HepG2 (cell line): ENCODE results near the gene OR2S2. TPM values are rescaled to one million over a fixed set of nuclear protein-coding genes. Genes with fewer than 3 reads are reported as not detected.

Experiments used
- ATAC-seq: fragments of 200-7000 bp; cut with Tn5 transposase; 3 replicates; pipeline ENCODE4 v1.9.1; 2020; ENCODE audit warnings: mild to moderate bottlenecking, moderate library complexity
- BruUV-seq: library from RNA; stranded (reverse); fragments of 400-500 nt; replicated peaks from 2 replicates; lab custom pipeline; 2021; lab: Mats Ljungman, UMichigan
- CTCF ChIA-PET: fragments of 300-600 bp; formaldehyde crosslinking; extraction: SDS; loops from one replicate; lab custom pipeline; 2021; ENCODE audit warnings: low total read pairs, inconsistent platforms, low intra/inter-chr PET ratio; lab: Yijun Ruan, JAX
- POLR2A ChIA-PET: fragments of 350-600 bp; sonication (Branson Sonifier 250); formaldehyde crosslinking; loops from one replicate; lab custom pipeline; 2020; ENCODE audit warnings: antibody characterized with exemption, inconsistent platforms; lab: Yijun Ruan, JAX
- DNase-seq: peaks from one replicate; pipeline ENCODE4 v3.0.0-alpha.2; 2015; ENCODE audit warnings: low spot score
- FAIRE-seq: peaks from 3 replicates; lab custom pipeline; 2011; peaks lifted over from hg19 to GRCh38; lab: Jason Lieb, UNC
- H2AFZ ChIP-seq: one replicate; pipeline ENCODE4 v1.6.1; 2011; ENCODE audit warnings: low read length, inconsistent platforms
- H3K27ac ChIP-seq: fragments of 300-600 bp; 3 replicates; pipeline ENCODE4 v1.8.0; 2011; ENCODE audit warnings: mixed run types, mild to moderate bottlenecking, mixed read lengths, low read length, inconsistent platforms; ENCODE audit not compliant: insufficient read depth; ENCODE audit errors: extremely low read length
- H3K27me3 ChIP-seq, 2 experiments: fragments of 200-600 bp in 1 of 2; 2 replicates in 1 of 2; 3 replicates in 1 of 2; pipeline versions ENCODE4 v1.6.0 to v1.8.0; 2011; ENCODE audit warnings: low read length in 2 of 2, mild to moderate bottlenecking in 2 of 2, moderate library complexity in 2 of 2, inconsistent platforms in 1 of 2; ENCODE audit not compliant: insufficient read depth in 2 of 2, control insufficient read depth in 1 of 2
- H3K36me3 ChIP-seq, 2 experiments: fragments of 200-600 bp in 1 of 2; replicated peaks in 1 of 2; 2 replicates in 1 of 2; 3 replicates in 1 of 2; pipeline versions ENCODE4 v1.5.1 to v1.8.0; 2011; ENCODE audit warnings: low read length in 2 of 2, inconsistent platforms in 1 of 2; ENCODE audit not compliant: insufficient read depth in 2 of 2, control insufficient read depth in 1 of 2
- H3K4me1 ChIP-seq: 2 replicates; pipeline ENCODE4 v1.5.1; 2012; ENCODE audit warnings: low read length, inconsistent platforms; ENCODE audit not compliant: insufficient read depth
- H3K4me2 ChIP-seq: 2 replicates; pipeline ENCODE4 v1.6.0; 2011; ENCODE audit warnings: low read depth, low read length, inconsistent platforms
- H3K4me3 ChIP-seq, 3 experiments: fragments of 200-600 bp in 1 of 3; sonication (generic), shearing (Covaris generic) in 1 of 3; replicated peaks in 1 of 3; 2 replicates each; pipeline ENCODE4 v1.5.1; 2011 to 2016; ENCODE audit warnings: low read length in 3 of 3, inconsistent platforms in 2 of 3, low read depth in 2 of 3, mild to moderate bottlenecking in 2 of 3, control low read depth in 1 of 3, mixed read lengths in 1 of 3; ENCODE audit not compliant: insufficient read depth in 1 of 3
- H3K79me2 ChIP-seq: one replicate; pipeline ENCODE4 v1.6.1; 2011; ENCODE audit warnings: low read length, inconsistent platforms; ENCODE audit not compliant: insufficient read depth
- H3K9ac ChIP-seq: 2 replicates; pipeline ENCODE4 v1.6.0; 2011; ENCODE audit warnings: mild to moderate bottlenecking, low read depth, low read length, inconsistent platforms; ENCODE audit not compliant: insufficient read depth
- H3K9me3 ChIP-seq: 2 replicates; pipeline ENCODE4 v1.5.1; 2012; ENCODE audit warnings: mild to moderate bottlenecking, low read length
- H4K20me1 ChIP-seq: 2 replicates; pipeline ENCODE4 v1.6.0; 2011; ENCODE audit warnings: inconsistent platforms, mild to moderate bottlenecking, low read length, moderate library complexity; ENCODE audit not compliant: insufficient read depth
- EED ChIP-seq: sonication (generic); formaldehyde crosslinking; IDR thresholded peaks from 2 replicates; pipeline ENCODE4 v1.5.0; 2020; ENCODE audit warnings: mild to moderate bottlenecking, missing genetic modification reagents
- HNRNPK ChIP-seq: fragments of 200-400 bp; formaldehyde crosslinking; IDR thresholded peaks from 2 replicates; pipeline ENCODE4 v1.6.1; 2018; ENCODE audit warnings: low read length, low read depth, moderate library complexity, mild to moderate bottlenecking; ENCODE audit not compliant: poor library complexity, severe bottlenecking
- KDM2A ChIP-seq: sonication (generic); formaldehyde crosslinking; IDR thresholded peaks from 2 replicates; pipeline ENCODE4 v1.4.0; 2020; ENCODE audit warnings: low read depth, missing genetic modification reagents, borderline replicate concordance
- KDM3A ChIP-seq: IDR thresholded peaks from 2 replicates; pipeline ENCODE4 v1.6.1; 2018; ENCODE audit warnings: low read depth, missing compliant biosample characterization
- KLF6 ChIP-seq: IDR thresholded peaks from 2 replicates; pipeline ENCODE4 v1.8.0; 2016; ENCODE audit warnings: missing biosample characterization, missing genetic modification reagents
- KMT2A ChIP-seq: sonication (generic); formaldehyde crosslinking; IDR thresholded peaks from 2 replicates; pipeline ENCODE4 v1.4.0; 2020; ENCODE audit warnings: missing genetic modification reagents
- SCMH1 ChIP-seq: sonication (generic); formaldehyde crosslinking; IDR thresholded peaks from 2 replicates; pipeline ENCODE4 v1.9.0; 2021; ENCODE audit warnings: missing genetic modification reagents, mild to moderate bottlenecking, borderline replicate concordance
- ZFP82 ChIP-seq: sonication (generic); formaldehyde crosslinking; IDR thresholded peaks from 2 replicates; pipeline ENCODE4 v1.5.1; 2020; ENCODE audit warnings: mild to moderate bottlenecking, missing genetic modification reagents, borderline replicate concordance
- ZSCAN30 ChIP-seq: sonication (generic); formaldehyde crosslinking; IDR thresholded peaks from 2 replicates; pipeline ENCODE4 v1.5.0; 2020; ENCODE audit warnings: mild to moderate bottlenecking, missing genetic modification reagents
- WGBS: methylation state at CpG from one replicate; pipeline ENCODE4 v1.1.6; 2017; ENCODE audit warnings: low lambda C conversion rate; 5-methylcytosine and 5-hydroxymethylcytosine counted together
- in situ Hi-C: cut with HindIII; loops from 2 replicates; pipeline ENCODE4 v1.10.0; 2017; ENCODE audit warnings: low pct_unique_long_range_greater_than_20kb; ENCODE audit not compliant: extremely low pct_ligation_motif_present
- intact Hi-C: fragments of 100-400 bp; cut with micrococcal nuclease; formaldehyde crosslinking; loops from one replicate; pipeline ENCODE4 v1.10.0; 2022; ENCODE audit not compliant: unreplicated experiment
- polyA plus RNA-seq, 8 experiments: library from polyadenylated mRNA; depleted of rRNA in 3 of 8; stranded (reverse) in 7 of 8; unstranded in 1 of 8; fragments of >200 nt; fragmentation: Illumina TruSeq in 4 of 8; extraction: Trizol in 4 of 8; gene quantifications; 2 replicates each; pipeline versions ENCODE4 v1.2.1 to v1.2.3, GENCODE V29; 2011 to 2016; ENCODE audit warnings: low read depth in 4 of 8, missing spikeins in 1 of 8, mixed read lengths in 1 of 8; ENCODE audit not compliant: insufficient read depth in 1 of 8
- total RNA-seq, 5 experiments: library from RNA; depleted of rRNA; stranded (reverse); fragments of >200 nt; fragmentation: Illumina TruSeq; extraction: Trizol; gene quantifications; 2 replicates each; pipeline ENCODE4 v1.2.3, GENCODE V29; 2016; ENCODE audit warnings: low read depth in 1 of 5
- TF ChIP-seq, protein P1 (sequence below): fragments of 450-650 bp; IDR thresholded peaks from 2 replicates; pipeline ENCODE4 v1.6.1; 2017
- TF ChIP-seq, protein P2 (sequence below), 2 experiments: sonication (generic) in 1 of 2; formaldehyde crosslinking in 1 of 2; IDR thresholded peaks; 2 replicates each; pipeline versions ENCODE4 v1.5.1 to v1.6.1; 2011 to 2020; ENCODE audit warnings: borderline replicate concordance in 1 of 2, low read depth in 1 of 2, low read length in 1 of 2, mild to moderate bottlenecking in 1 of 2, missing genetic modification reagents in 1 of 2, moderate library complexity in 1 of 2
- TF ChIP-seq, protein P3 (sequence below): sonication (generic); formaldehyde crosslinking; IDR thresholded peaks from 2 replicates; pipeline ENCODE4 v1.4.0; 2020; ENCODE audit warnings: missing genetic modification reagents, borderline replicate concordance
- TF ChIP-seq, protein P4 (sequence below): sonication (generic); formaldehyde crosslinking; IDR thresholded peaks from 2 replicates; pipeline ENCODE4 v1.4.0; 2020; ENCODE audit warnings: missing genetic modification reagents, borderline replicate concordance

OR2S2 gene
- total and polyA plus RNA-seq, 2 of the 13 experiments (the other 11 are each of a cell fraction or from before 2014, with no cell fraction given): not detected

DNA sequence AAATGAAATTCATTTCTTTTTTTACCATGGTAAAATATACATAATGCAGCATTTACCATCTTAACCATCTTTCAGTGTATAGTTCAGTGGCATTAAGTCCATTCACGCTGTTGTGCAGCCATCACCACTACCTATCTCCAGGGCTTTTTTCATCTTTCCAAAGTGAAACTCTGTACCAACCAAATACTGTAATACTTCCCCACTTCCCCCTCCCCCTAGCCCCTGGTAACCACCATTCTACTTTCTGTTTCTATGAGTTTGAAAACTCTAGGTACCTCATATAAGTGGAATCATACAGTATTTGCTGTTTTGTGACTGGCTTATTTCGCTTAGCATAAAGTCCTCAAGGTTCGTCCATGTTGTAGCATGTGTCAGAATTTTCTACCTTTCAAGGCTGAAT, 25.2 kb downstream of the OR2S2 start:
- in situ Hi-C loops (no loop called here), intact Hi-C loops (no loop called here)
- Histone ChIP-seq H3K9me3 (no peaks in the 10 kb centered on the region), H2AFZ (no peak overlapping the region), H3K4me2 (no peak overlapping the region), H3K79me2 (no peaks in the 10 kb centered on the region), H3K9ac (no peak overlapping the region), H3K27me3 (0 out of 5 replicates have a peak, but pooled peaks cover 0 to 3% of the 10 kb centered on the region in 2 experiments), H3K4me3 (no peak overlapping the region), H3K4me1 (peaks cover 7% of the 10 kb centered on the region), H4K20me1 (no peaks in the 10 kb centered on the region), H3K27ac (no peak overlapping the region), H3K36me3 (no peaks in the 10 kb centered on the region)
- ATAC-seq (no peak), DNase-seq (no peak), FAIRE-seq (no peak)
- 75% methylated on average over 3 of the region's 3 CpGs for WGBS
- POLR2A ChIA-PET: no interaction called here
- CTCF ChIA-PET: no interaction called here
- BruUV-seq: no TSS peak
- TF ChIP-seq KLF6 (CRISPR knock-in tag) (no peak), ZSCAN30 (CRISPR knock-in tag) (no peak), KMT2A (CRISPR knock-in tag) (no peak), KDM2A (CRISPR knock-in tag) (no peak), EED (CRISPR knock-in tag) (no peak), SCMH1 (no peak), ZFP82 (CRISPR knock-in tag) (no peak), HNRNPK (no peak), KDM3A (CRISPR knock-in tag) (no peak)
- TF ChIP-seq, protein P1, sequence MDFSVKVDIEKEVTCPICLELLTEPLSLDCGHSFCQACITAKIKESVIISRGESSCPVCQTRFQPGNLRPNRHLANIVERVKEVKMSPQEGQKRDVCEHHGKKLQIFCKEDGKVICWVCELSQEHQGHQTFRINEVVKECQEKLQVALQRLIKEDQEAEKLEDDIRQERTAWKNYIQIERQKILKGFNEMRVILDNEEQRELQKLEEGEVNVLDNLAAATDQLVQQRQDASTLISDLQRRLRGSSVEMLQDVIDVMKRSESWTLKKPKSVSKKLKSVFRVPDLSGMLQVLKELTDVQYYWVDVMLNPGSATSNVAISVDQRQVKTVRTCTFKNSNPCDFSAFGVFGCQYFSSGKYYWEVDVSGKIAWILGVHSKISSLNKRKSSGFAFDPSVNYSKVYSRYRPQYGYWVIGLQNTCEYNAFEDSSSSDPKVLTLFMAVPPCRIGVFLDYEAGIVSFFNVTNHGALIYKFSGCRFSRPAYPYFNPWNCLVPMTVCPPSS: no peak
- TF ChIP-seq, protein P2, sequence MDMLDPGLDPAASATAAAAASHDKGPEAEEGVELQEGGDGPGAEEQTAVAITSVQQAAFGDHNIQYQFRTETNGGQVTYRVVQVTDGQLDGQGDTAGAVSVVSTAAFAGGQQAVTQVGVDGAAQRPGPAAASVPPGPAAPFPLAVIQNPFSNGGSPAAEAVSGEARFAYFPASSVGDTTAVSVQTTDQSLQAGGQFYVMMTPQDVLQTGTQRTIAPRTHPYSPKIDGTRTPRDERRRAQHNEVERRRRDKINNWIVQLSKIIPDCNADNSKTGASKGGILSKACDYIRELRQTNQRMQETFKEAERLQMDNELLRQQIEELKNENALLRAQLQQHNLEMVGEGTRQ (IDR thresholded peaks at IDR 0.05; ENCODE audit: low read depth, low read length): no peak
- TF ChIP-seq, protein P2 (CRISPR knock-in tag; IDR thresholded peaks at IDR 0.05; ENCODE audit: borderline replicate concordance): no peak
- TF ChIP-seq, protein P3, sequence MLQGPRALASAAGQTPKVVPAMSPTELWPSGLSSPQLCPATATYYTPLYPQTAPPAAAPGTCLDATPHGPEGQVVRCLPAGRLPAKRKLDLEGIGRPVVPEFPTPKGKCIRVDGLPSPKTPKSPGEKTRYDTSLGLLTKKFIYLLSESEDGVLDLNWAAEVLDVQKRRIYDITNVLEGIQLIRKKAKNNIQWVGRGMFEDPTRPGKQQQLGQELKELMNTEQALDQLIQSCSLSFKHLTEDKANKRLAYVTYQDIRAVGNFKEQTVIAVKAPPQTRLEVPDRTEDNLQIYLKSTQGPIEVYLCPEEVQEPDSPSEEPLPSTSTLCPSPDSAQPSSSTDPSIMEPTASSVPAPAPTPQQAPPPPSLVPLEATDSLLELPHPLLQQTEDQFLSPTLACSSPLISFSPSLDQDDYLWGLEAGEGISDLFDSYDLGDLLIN (CRISPR knock-in tag): no peak
- TF ChIP-seq, protein P4, sequence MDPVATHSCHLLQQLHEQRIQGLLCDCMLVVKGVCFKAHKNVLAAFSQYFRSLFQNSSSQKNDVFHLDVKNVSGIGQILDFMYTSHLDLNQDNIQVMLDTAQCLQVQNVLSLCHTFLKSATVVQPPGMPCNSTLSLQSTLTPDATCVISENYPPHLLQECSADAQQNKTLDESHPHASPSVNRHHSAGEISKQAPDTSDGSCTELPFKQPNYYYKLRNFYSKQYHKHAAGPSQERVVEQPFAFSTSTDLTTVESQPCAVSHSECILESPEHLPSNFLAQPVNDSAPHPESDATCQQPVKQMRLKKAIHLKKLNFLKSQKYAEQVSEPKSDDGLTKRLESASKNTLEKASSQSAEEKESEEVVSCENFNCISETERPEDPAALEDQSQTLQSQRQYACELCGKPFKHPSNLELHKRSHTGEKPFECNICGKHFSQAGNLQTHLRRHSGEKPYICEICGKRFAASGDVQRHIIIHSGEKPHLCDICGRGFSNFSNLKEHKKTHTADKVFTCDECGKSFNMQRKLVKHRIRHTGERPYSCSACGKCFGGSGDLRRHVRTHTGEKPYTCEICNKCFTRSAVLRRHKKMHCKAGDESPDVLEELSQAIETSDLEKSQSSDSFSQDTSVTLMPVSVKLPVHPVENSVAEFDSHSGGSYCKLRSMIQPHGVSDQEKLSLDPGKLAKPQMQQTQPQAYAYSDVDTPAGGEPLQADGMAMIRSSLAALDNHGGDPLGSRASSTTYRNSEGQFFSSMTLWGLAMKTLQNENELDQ: no peak
